HG03460 (cell line): ENCODE measurements around the gene RSPRY1.
A peak's percentile ranks its signal among the peaks of the same experiment; 100 is the strongest.

Experiments
- ATAC-seq: cut with Tn5 transposase; IDR thresholded peaks from one replicate; pipeline ENCODE4 v1.9.1; 2021; ENCODE audit not compliant: unreplicated experiment

The RSPRY1 gene

DNA sequence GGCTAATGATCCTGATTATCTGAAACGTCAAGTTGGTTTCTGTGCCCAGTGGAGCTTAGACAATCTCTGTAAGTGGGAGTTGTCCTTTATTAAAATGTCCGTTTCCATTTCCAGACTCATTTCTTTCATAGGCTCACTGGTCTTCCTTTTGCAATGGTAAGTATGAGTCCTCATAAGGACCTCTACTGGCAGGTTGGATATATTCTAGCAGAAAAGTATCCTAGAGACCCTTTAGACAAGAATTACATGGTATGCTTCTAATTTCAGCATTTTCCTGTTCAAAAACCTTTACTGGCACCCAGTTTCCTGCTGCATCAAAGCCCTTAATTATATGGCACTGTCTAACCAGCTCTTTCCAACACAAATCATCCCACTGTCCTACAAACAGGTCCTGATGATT, 30.8 kb downstream of the RSPRY1 start:
- no peak for ATAC-seq

DNA sequence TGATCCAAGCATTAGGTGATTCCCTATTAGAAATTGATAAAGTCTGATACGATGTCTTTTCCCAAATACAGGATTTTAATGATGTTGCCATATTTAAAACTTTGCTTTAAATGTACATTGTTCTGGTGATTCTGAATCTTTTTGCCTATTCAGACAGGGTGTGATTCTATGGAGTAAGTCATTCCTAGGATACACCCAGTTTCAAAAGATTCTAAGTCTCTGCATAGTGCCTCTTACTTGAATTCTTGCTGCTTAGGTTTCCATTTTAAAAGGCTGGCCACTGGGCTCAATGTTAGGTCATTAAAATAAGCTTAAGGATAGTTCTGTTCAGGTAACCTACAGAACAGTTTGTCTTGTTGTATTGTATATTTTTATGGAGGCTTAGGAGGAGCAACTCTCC, 36.9 kb downstream of the RSPRY1 start:
- no peak for ATAC-seq

DNA sequence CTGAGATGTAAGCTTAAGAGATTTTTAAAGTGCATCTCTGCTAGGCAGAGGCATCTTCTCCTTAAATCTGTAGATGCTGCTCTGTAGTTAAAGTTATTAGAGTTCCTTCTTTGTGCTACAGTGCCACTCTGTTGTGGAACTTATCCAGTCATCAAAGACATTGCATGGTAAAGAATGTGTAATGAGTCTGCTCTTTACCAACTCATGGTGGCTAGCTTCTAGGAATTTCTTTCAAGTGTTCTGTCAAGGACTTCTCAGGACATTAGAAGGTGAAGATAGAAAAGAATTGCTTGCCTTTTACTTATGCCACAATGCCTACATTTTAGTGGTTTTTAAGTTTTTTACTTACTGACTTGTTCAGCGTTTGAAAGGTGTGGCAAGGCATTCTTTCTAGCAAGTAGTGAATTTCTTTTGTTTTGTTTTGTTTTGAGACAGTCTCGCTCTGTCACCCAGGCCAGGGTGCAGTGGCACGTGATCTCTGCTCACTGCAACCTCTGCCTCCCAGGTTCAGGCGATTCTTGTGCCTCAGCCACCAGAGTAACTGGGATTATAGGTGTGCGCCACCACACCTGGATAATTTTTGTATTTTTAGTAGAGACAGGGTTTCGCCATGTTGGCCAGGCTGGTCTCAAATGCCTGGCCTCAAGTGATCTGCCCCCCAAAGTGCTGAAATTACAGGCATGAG, 38.7 kb downstream of the RSPRY1 start:
- ATAC-seq, result no peak

DNA sequence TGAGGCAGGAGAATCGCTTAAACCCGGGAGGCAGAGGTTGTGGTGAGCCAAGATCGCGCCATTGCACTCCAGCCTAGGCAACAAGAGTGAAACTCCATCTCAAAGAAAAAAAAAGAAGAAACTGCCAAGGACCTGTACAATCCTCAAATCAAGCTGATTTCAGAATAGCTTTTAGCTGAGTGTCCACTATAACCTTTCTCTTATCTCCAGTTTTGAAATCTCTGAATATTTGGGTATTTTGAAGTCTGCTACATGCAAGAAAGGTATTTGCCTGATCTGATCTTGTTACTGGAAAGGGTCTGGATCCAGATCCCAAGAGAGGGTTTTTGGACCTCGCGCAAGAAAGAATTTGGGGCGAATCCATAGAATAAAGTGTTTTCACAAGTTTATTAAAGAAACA, 39.8 kb downstream of the RSPRY1 start:
- ATAC-seq, result no peak

DNA sequence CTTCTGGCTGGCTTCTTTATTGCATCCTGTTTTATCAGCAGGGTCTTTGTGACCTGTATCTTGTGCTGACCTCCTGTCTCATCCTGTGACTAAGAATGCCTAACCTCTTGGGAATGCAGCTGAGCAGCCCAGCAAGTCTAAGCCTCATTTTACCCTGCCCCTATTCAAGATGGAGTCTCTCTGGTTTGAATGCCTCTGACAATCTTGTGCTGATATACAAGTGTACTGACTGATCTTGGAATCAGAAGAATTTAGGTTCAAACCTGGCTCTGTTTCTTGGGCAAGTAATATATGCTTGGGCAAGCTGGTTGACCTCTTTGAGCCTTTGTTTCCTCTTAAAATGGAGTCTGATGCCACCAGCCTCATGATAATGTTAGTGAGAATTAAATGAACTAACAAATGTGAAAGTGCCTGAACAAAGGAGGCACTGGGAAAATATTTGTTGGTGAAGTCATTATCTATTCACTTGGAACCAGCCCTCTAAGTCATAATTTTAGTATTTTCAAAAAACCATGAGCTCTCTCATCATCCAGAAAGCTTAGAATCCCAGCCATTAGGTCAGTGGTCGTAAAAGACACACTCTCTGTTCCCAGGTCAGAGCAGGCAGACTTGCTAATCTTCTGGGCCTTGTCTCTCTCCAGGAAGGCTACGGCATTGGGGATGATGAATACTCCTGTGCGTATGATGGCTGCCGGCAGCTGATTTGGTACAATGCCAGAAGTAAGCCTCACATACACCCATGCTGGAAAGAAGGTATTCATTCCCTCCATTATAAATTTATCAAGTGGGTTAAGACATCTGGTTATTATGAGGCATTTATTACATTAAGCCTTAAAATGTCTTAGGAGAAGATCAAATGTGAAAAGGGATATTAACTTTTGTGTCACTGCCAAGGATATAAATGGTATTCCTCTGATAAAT, 40.8 kb downstream of the RSPRY1 start:
- ATAC-seq, result no peak

DNA sequence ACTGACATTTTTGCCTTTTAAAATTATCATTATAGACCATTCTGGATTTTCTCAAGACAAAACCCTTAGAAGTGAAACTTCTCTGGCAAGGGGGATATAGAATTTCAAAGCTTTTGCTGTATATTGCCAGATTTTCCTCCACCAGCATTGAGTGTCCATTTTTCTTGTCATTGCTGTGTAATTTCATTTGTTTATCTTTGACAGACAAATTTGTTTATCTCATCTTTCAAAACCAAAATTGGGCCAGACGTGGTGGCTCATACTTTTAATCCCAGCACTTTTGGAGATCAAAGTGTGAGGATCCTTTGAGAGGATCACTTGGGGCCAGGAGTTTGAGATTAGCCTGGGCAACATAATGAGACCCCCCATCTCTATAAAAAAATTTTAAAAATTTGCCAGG, 43.0 kb downstream of the RSPRY1 start:
- ATAC-seq, result no peak

DNA sequence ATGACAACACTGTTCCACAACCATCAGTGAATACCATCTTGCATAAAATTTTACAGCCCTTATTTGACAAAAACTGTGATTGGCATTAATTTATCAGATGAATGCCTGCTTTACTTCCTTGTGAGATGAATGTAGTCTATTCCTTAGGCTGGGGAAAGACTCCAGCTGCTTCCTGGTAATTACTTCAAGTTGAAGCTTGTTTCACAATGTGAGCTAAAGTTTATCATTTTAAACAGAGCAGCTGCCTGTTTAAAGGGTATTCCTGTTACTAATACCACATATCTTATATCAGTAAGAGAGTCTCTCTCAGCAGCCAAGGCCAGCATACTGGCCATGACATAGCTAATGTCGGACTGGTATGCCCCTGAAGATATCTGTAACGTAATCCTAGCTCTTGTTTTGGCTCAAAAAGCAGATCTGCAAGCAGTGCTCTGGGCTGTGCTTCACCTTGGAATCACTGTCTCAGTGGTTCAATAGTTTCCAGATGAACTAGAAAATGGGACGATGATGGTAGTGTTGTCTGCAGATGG, 45.8 kb downstream of the RSPRY1 start:
- ATAC-seq, result no peak

DNA sequence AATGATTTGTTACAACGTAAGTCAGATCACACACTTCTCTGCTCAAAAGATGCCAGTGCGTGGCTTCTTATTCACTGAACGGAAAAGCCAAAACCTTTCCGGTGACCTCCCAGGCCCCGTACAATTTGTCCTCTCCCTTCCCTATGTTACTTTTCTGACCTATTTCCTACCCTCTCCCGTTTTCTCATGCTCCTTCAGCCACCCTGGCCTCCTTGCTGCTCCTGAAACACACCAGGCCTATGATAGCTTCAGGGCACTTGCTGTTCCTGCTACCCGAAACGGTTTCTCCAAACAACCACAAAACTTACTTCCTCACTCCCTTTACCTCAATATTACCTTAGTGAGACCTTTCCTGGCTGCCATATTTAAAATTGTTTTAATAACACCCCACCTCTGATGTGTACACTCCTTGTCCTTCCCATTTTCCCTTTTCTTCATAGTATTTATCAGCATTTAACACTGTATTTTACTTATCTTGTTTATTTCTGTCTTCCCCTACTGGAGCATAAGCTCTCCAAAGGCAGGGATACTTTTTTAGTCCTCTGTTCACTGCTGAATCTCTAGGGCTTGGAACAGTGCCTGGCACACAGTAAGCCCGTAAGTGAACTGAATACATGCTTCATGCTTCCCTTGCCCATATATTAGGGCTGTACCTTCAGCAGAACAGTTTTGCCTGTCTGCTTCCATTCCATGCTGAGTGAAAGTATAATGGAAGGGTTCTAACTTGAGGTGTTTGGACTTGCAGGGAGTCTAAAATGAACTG, 48.0 kb downstream of the RSPRY1 start:
- no peak for ATAC-seq

DNA sequence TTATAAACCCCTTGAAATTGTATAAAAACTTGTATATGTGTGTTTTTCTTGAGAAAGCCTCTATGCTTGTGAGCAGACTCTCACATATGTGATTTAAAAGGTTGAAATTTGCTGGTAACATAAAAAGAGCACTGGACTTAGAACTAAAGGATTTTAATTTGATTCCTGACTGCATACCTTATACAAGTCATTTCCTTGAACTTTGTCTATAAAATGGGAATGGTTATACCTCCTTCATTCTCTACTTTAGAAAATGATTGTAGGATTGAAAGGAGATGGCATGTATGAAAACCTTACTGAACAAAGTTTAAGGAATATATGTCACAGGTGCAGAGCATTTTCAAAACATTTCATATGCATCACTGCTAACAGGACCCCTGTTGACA, 48.6 kb downstream of the RSPRY1 start:
- ATAC-seq, result no peak

DNA sequence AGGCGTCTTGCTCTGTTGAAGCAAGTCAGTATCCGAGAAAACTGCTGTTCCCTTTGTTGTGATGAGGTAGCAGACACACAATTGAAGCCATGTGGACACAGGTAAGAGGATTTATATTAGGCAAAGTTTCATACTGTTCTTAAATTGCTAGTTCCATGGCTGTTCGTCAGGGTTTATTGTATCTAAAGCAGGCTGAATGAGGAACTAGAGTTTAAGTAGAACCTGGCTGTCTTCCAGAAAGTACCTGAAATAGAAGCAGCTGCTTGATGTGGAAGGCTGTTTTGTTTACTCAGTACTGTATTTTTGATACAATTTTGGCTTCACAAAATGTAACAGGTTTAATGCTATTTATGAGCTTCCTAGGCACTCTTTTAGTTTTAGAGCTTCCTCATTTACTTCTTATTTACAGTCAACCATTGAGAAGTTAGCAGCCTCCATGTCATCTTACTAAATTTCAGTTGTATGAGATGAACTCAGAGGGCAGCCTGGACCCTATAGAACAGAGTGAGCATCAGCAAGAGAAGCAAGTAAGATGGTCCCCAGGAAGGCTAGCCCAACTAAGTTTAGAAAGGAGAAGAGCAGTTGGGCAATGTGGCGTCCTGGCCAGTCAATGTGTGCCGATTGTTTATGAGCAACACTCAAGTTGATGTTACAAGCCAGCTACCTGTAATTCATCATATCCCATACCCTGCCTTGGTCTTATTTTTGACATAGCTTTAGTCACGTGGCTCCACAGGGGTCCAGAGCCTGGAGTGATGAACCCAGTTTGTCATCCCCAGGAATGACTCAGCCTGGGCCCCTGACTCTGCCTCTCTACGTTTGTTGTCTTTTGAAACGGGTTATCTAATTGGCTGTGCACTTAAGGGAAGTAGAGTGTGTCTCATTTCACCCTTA, 49.2 kb downstream of the RSPRY1 start:
- ATAC-seq, result no peak

DNA sequence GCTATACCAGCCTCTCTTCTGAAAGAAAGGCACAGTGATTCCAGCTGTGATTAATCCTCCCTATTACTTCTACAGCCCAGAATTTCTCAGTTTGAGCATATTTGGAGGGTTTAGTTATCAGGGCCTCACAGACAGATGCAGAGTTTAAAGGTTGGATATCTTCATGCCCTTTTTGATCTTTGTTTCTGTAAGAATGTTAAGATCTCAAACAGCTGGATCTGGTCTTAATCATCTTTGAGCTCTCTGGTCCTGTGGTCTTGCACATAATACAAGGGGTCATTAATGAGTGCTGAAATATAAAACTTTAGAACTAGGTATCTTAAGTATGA, 49.9 kb downstream of the RSPRY1 start:
- no peak for ATAC-seq

DNA sequence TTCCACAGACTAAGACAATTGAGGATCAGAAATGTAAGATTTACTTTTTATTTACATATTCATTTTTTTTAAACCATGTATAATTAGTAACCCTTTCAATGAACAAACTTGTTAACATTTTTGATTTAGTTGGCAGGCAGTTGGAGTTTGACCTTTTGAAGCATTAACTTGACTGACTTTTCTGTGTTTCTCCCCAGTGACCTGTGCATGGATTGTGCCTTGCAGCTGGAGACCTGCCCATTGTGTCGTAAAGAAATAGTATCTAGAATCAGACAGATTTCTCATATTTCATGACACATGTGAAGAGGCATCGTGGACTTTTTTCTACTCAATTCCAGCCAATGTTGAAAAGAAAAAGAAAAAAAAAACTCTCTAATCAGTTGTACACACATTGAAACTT, 52.6 kb downstream of the RSPRY1 start:
- no peak for ATAC-seq

DNA sequence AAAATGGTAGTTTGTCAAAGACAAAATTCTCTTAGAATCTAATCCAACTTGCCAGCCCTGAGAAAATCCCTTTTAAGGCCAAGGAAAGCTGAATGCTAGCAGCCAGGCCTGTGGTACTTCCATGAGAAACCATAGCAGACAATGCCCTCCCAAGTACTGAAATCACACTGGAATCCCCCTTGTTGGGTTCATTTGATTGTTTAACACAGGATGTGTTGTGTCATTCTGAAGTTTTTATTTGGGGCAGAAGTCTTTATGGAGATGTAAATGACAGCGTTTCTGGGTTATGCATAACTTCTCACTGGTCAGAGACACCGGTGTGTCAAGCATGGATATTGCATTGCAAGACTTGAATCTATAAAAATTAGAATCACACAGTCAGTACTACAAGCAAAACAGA, 53.0 kb downstream of the RSPRY1 start:
- ATAC-seq, result no peak

DNA sequence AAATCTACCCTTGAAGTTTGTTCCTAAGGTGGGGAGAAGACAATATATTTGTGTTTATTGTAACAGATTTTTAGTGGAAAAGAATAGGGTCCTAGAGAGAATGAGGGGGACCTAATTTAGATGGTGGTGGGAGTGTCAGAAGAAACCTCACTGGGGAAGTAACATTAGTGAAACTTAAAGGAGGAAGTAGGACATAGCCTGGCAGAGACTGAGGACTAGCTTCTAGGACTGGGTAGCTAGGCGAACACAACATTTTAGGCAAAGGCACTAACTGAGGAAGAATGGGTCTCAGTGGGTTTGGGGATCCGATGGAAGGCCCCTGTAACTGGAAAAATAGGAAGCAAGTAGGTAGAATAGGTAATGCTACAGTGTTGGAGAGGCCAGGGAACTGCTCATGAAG, 54.7 kb downstream of the RSPRY1 start:
- ATAC-seq, result no peak

DNA sequence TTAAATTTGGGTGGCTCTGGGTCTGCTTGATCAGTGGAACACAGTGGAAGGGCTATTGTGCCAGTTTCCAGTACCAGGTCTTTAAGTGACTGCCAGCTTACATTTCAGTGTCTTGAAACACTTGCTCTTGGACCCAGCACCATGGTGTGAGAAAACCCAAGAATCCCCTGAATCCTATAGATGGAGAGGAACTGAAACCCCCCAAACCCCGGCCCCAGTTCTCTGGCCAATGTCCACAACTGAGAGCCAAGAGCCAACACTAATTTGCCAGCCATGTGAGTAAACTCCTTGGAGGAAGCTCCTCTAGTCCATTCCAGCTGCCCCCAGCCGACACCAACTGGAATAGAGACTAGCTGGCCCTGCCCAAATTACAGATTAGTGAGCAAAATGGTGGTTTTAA, 56.5 kb downstream of the RSPRY1 start:
- no peak for ATAC-seq

DNA sequence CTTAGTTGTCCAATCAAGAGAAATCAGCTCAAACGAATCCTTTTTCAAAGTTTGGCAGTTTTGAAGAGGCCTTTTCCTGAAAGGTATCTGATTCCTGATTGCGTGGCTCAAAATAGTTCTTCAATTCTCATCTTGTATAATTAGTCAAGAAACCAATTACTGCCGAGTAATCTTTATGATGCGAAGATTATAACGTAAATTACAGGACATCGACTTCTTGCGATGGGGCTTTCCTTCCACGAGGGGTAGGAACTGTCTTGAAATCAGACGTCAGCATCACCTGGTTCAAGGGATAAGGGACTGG, 58.3 kb downstream of the RSPRY1 start:
- peak; percentile 26 for ATAC-seq

DNA sequence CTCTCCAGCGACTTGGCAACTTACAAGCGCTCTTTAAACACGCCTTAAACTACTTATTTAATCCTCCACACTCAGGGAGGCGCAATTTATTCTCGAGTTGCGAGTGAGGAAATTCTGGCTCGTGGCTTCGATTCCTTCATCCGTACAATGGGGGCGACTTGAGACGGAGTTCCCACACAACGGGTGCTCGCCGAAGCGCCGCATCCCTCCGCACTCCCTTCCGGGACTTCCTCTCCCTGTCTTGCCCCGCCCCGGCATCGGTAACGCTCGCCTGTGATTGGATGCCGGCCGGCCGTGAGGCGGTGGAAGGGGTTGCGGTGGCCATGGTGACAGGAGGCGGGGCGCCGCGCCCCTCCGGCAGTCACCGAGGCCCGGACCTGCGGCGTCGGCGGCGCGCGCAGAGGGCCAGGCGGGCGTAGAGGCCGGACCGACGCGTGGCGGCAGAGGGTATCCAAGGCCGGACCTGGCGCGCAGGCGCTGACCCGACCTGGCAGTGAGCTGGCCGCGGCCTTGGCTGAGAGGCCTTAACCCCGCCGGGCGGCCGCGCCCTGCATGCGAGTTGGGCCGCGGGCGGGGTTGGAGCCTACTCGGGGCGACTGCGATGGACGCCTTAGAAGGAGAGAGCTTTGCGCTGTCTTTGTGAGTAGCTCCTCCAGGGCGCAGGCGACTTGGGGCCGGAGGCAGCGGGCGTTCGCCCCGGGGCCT, 58.8 kb downstream of the RSPRY1 start, which contains the start of gene ARL2BP:
ARL2BP (plus strand) TSS at position 493 of the 705 bp plus-strand sequence; CDS start at position 602, 109 bp downstream.
- peak; percentile 90 for ATAC-seq

DNA sequence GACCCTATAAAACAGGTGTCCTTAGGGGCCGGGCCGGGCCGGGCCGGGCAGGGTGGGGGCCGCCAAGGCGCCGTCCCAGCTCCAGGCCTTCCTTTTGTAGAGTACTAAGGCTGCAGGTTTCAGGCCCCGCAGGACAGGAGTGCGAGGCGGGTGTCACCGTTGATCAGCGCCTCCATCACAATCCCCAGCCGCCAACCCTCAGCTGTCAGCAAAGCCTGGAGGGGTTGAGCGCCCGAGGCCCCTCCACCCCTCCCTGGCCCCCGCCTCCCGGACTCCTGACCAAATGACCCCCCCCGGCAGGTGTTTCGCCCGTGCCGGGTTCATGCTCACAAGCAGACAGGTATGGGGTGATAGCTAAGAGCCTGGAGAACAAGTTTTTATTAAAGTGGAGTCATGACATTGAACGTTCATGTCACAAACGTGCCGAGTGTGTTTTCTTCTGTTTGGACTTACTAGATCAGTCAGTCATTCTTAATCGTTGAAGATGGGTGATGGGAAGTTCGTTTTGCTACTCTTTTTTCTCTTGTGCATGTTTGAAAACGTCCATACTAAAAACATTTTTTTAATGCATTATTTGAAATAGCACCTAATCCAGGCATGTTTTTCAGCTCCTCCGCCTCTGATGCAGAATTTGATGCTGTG, 59.5 kb downstream of the RSPRY1 start:
- peak; percentile 33 for ATAC-seq

DNA sequence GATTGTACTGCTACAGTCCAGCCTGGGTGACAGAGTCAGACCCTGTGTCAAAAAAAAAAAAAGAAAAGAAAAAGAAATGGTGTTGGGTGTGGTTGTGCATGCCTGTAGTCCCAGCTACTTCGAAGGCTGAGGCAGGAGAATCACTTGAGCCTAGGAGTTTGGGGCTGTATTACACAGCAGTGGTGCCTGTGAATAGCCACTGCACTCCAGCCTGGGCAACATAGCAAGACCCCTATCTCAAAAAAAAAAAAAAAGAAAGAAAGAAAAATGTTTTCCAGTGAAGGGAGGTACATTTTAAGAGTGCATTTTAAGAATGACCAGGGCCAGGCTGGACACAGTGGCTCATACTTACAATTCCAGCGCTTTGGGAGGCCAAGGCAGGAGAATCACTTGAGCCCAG, 65.2 kb downstream of the RSPRY1 start:
- no peak for ATAC-seq
